ENCODE data around the gene COL12A1. TPM values are rescaled to one million over a fixed set of nuclear protein-coding genes. Genes with fewer than 3 reads are reported as not detected.

Gene COL12A1
- 6.9 and 21.5 TPM in 2 replicates for total RNA-seq (ENCODE audit: low replicate concordance)
- long read RNA-seq, partial matches to known transcripts = 2 of 3 reads
- long read RNA-seq, other reads (novel, unspliced or antisense) = 1 of 3 reads

DNA sequence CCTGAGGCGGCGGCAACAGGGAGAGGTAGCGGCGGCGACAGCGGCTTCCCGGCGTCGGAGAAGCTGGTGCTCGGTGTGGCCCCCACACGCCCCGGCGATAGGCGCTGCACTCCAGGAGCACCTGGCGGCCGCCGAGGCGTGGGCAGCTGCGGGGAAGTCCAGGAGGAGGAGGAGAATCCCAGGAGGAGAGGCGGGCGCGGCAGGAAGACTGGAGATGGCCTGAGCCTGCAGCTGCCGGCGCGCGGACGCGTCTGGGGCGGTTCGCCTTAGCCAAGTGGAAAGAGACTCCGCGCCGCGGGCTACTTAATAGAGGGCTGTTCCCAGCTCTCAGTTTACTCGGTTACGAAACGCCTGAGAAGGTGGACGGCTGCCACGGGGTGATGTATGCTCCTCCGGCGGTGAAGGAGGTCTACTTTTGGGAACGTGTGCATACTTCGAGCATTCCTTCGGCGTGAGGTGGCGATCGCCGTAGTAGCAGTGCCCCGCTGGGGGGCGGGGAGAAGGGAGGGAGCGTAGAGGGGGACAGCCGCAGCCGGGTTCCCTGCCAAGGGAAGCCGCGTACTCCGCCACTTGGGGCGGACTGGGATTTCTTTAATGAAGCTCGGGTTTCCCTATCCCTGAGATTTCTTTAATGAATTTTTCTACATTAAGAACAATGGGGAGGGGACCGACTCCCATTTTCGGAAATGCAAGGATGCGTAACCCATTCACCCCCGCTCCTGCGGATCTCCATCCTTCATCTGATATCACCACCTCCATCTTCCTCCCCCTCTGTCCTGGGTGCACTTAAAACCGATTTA is at the start of gene COL12A1:
TSS of gene COL12A1 (minus strand) at position 278 of the 800 bp plus-strand sequence. CDS start 3,261 bp downstream, outside the sequence.
- DNase-seq (ENCODE audit: extremely low spot score, unreplicated experiment) = no peak
- TF ChIP-seq, protein P1, sequence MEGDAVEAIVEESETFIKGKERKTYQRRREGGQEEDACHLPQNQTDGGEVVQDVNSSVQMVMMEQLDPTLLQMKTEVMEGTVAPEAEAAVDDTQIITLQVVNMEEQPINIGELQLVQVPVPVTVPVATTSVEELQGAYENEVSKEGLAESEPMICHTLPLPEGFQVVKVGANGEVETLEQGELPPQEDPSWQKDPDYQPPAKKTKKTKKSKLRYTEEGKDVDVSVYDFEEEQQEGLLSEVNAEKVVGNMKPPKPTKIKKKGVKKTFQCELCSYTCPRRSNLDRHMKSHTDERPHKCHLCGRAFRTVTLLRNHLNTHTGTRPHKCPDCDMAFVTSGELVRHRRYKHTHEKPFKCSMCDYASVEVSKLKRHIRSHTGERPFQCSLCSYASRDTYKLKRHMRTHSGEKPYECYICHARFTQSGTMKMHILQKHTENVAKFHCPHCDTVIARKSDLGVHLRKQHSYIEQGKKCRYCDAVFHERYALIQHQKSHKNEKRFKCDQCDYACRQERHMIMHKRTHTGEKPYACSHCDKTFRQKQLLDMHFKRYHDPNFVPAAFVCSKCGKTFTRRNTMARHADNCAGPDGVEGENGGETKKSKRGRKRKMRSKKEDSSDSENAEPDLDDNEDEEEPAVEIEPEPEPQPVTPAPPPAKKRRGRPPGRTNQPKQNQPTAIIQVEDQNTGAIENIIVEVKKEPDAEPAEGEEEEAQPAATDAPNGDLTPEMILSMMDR (conservative IDR thresholded peaks at IDR 0.05) = no peak
- H3K27me3 Mint-ChIP-seq = peaks cover 87% of the 10 kb centered on the region
- peak within 1 kb of the TSS; percentile 14 for H3K27ac Mint-ChIP-seq
- peak within 1 kb of the TSS; percentile 92 for H3K4me3 Mint-ChIP-seq
- no peaks in the 10 kb centered on the region for H3K9me3 Mint-ChIP-seq
- peaks cover 48% of the 10 kb centered on the region for H3K4me1 Mint-ChIP-seq (ENCODE audit: unreplicated experiment)
- no peaks in the 10 kb centered on the region for H3K36me3 Mint-ChIP-seq

DNA sequence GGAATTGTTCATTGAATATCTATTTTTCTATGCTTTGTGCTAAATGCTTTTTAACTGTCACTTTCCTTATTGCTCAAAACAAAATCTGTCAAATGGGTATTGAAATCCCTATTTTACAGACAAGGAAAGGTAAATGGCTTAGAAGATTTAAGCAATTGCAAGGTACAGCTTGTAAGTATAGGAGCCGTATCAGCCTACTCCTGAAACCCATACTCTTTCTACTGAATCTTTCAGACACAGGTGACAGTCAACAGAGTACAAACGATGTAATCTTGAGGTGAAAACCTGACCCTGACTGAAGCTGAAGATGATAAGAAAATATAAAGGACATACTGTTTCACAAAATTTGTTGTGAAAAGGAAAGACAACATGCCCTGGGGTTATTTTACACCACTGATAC is 44.7 kb upstream of the COL12A1 start:
- Mint-ChIP-seq H3K27ac (no peak overlapping the region), H3K9me3 (no peaks in the 10 kb centered on the region), H3K27me3 (no peaks in the 10 kb centered on the region), H3K4me1 (ENCODE audit: unreplicated experiment) (no peaks in the 10 kb centered on the region), H3K4me3 (no peak overlapping the region), H3K36me3 (peaks cover 6% of the 10 kb centered on the region)
- DNase-seq (ENCODE audit: extremely low spot score, unreplicated experiment) = no peak
- TF ChIP-seq, protein P1 (conservative IDR thresholded peaks at IDR 0.05) = no peak

DNA sequence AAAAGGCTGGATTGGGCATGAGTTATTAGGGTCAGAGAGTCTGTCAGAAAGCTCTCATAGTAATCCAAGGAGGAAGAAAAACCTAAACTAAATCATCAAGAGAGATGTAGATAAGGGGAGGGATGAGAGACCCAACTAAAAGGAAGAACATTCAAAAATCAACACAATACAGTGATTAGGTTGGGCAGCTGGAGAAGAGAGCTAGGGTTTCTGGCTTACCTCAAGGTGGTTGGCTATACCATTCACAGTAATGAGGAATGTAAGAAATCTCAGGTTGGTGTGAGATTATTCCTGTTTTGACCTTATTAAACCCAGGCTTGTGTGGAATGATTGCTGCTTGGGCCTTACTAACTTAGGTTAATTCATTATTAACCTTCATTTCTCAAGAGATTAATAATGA is 44.0 kb upstream of the COL12A1 start:
- Mint-ChIP-seq H3K27ac (no peak overlapping the region), H3K36me3 (peaks cover 4% of the 10 kb centered on the region), H3K4me1 (ENCODE audit: unreplicated experiment) (peaks cover 1% of the 10 kb centered on the region), H3K27me3 (no peaks in the 10 kb centered on the region), H3K4me3 (no peak overlapping the region), H3K9me3 (no peaks in the 10 kb centered on the region)
- no peak for DNase-seq (ENCODE audit: extremely low spot score, unreplicated experiment)
- TF ChIP-seq, protein P1 (conservative IDR thresholded peaks at IDR 0.05) = no peak

DNA sequence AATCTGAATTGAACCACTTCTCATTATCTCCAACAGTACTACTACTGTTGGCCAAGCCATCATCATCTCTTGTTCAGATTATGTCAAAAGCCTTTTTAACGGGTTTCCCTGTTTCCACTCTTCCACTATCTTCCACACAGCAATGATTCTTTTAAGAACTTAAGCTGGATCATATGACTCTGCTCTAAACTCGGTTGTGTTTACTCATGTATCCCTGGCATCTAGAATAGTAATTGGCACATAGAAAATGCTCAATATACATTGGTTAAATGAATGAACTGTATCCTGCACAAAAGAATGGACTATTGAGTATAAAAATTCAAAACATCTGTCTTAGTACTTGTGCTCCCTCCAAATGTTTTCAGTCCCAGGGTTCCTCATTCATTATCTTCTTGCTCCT is 40.5 kb upstream of the COL12A1 start:
- Mint-ChIP-seq H3K4me3 (peak overlapping the region; percentile 50), H3K9me3 (no peaks in the 10 kb centered on the region), H3K27ac (peak overlapping the region; percentile 33), H3K27me3 (no peaks in the 10 kb centered on the region), H3K36me3 (peaks cover 7% of the 10 kb centered on the region), H3K4me1 (ENCODE audit: unreplicated experiment) (peaks cover 16% of the 10 kb centered on the region)
- TF ChIP-seq, protein P1 (conservative IDR thresholded peaks at IDR 0.05) = no peak
- no peak for DNase-seq (ENCODE audit: extremely low spot score, unreplicated experiment)

GRCh38 chr6:75244063-75244584 is 38.3 kb upstream of the COL12A1 start:
- TF ChIP-seq, protein P1 (conservative IDR thresholded peaks at IDR 0.05) = no peak
- peak overlapping the region; percentile 98 for H3K27ac Mint-ChIP-seq
- no peaks in the 10 kb centered on the region for H3K9me3 Mint-ChIP-seq
- H3K4me3 Mint-ChIP-seq = peak overlapping the region; percentile 99
- peaks cover 22% of the 10 kb centered on the region for H3K4me1 Mint-ChIP-seq (ENCODE audit: unreplicated experiment)
- no peak for DNase-seq (ENCODE audit: extremely low spot score, unreplicated experiment)
- H3K36me3 Mint-ChIP-seq = peaks cover 21% of the 10 kb centered on the region
- H3K27me3 Mint-ChIP-seq = no peaks in the 10 kb centered on the region

All from type B pancreatic cell (in vitro differentiated cells).